Tibial artery (tissue), 4 donors: ENCODE data around the gene NOSTRIN.

Experiments used
- DNase-seq, 2 donors: peaks; one replicate each; pipeline ENCODE4 v3.0.0-alpha.2; 2019
- H3K27ac ChIP-seq, 2 donors: fragments of 200-600 bp; sonication (generic) in 1 of 2; 1 replicate in 1 of 2; 2 replicates in 1 of 2; pipeline ENCODE4 v1.5.1; 2018 to 2019; ENCODE audit warnings: mild to moderate bottlenecking in 1 of 2
- H3K27me3 ChIP-seq, 2 donors: fragments of 200-600 bp; sonication (generic) in 1 of 2; one replicate each; pipeline versions ENCODE4 v1.5.1 to v1.6.0; 2016 to 2019
- H3K36me3 ChIP-seq, 3 donors: fragments of 200-600 bp; sonication (generic) in 2 of 3; one replicate each; pipeline ENCODE4 v1.5.1; 2016 to 2019; ENCODE audit warnings: mild to moderate bottlenecking in 2 of 3
- H3K4me1 ChIP-seq, 4 donors: fragments of 200-600 bp; sonication (generic) in 2 of 4; 1 replicate in 3 of 4; 2 replicates in 1 of 4; pipeline ENCODE4 v1.5.1; 2016 to 2019
- H3K4me3 ChIP-seq, 2 donors: fragments of 200-600 bp; sonication (generic) in 1 of 2; 1 replicate in 1 of 2; 2 replicates in 1 of 2; pipeline ENCODE4 v1.5.1; 2018 to 2019; ENCODE audit warnings: mild to moderate bottlenecking in 2 of 2
- H3K9me3 ChIP-seq, 3 donors: fragments of 200-600 bp; sonication (generic) in 1 of 3; one replicate each; pipeline ENCODE4 v1.5.1; 2016 to 2019
- intact Hi-C: fragments of 100-400 bp; cut with DNase I; formaldehyde crosslinking; loops from one replicate; pipeline ENCODE4 v1.15.0; 2023; ENCODE audit warnings: low total_unique reads
- TF ChIP-seq, protein P1 (sequence below), 2 experiments: fragments of 200-600 bp in 1 of 2; fragments of 450-650 bp in 1 of 2; IDR thresholded peaks; one replicate each; pipeline ENCODE4 v1.5.1; 2017 to 2019; ENCODE audit warnings: antibody characterized with exemption in 2 of 2, mild to moderate bottlenecking in 1 of 2, moderate library complexity in 1 of 2

The NOSTRIN gene

DNA sequence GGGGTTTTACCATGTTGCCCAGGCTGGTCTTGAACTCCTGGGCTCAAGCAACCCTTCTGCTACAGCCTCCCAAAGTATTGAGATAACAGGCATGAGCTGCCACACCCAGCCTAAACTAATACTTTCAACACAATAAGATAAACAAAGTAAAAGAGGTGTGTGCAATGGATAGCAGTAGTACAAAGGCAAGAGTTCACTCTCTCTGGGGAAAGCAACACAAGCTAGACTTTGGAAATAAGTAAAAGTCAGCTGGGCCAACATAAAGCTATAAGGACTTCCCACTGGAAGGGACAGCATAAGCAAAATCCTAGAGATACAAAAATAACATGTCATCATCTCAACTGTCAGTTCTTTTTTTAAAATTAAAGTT lies 5.2 kb upstream of the NOSTRIN start:
- intact Hi-C loops = no loop called here
- no peak overlapping the region for H3K27ac ChIP-seq

GRCh38 chr2:168798076-168798887 lies 4.2 kb upstream of the NOSTRIN start:
- Histone ChIP-seq H3K27me3 (no peaks in the 10 kb centered on the region), H3K4me1 (no peaks in the 10 kb centered on the region), H3K27ac (no peak overlapping the region), H3K9me3 (no peaks in the 10 kb centered on the region), H3K4me3 (no peak overlapping the region), H3K36me3 (no peaks in the 10 kb centered on the region)
- DNase-seq = no peak
- intact Hi-C loops = no loop called here
- TF ChIP-seq, protein P1, sequence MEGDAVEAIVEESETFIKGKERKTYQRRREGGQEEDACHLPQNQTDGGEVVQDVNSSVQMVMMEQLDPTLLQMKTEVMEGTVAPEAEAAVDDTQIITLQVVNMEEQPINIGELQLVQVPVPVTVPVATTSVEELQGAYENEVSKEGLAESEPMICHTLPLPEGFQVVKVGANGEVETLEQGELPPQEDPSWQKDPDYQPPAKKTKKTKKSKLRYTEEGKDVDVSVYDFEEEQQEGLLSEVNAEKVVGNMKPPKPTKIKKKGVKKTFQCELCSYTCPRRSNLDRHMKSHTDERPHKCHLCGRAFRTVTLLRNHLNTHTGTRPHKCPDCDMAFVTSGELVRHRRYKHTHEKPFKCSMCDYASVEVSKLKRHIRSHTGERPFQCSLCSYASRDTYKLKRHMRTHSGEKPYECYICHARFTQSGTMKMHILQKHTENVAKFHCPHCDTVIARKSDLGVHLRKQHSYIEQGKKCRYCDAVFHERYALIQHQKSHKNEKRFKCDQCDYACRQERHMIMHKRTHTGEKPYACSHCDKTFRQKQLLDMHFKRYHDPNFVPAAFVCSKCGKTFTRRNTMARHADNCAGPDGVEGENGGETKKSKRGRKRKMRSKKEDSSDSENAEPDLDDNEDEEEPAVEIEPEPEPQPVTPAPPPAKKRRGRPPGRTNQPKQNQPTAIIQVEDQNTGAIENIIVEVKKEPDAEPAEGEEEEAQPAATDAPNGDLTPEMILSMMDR (IDR thresholded peaks at IDR 0.05) = no peak

More for the DNA sequence above, 5.2 kb upstream of the NOSTRIN start:
- Histone ChIP-seq H3K27me3 (no peaks in the 10 kb centered on the region), H3K4me3 (no peak overlapping the region), H3K36me3 (no peaks in the 10 kb centered on the region), H3K4me1 (no peaks in the 10 kb centered on the region), H3K9me3 (no peaks in the 10 kb centered on the region)
- TF ChIP-seq, protein P1 (IDR thresholded peaks at IDR 0.05) = no peak
- DNase-seq = no peak

GRCh38 chr2:168798888-168799410 lies 3.5 kb upstream of the NOSTRIN start:
- DNase-seq = no peak
- TF ChIP-seq, protein P1 (IDR thresholded peaks at IDR 0.05) = no peak
- H3K4me3 ChIP-seq = no peak overlapping the region
- no peaks in the 10 kb centered on the region for H3K27me3 ChIP-seq
- intact Hi-C loops = no loop called here
- no peaks in the 10 kb centered on the region for H3K4me1 ChIP-seq
- no peaks in the 10 kb centered on the region for H3K36me3 ChIP-seq
- no peak overlapping the region for H3K27ac ChIP-seq
- H3K9me3 ChIP-seq = no peaks in the 10 kb centered on the region

- TF ChIP-seq, protein P1 (IDR thresholded peaks at IDR 0.05) = no peak
- Histone ChIP-seq H3K4me1 (no peaks in the 10 kb centered on the region), H3K9me3 (no peaks in the 10 kb centered on the region), H3K27me3 (no peaks in the 10 kb centered on the region), H3K4me3 (no peak overlapping the region), H3K36me3 (no peaks in the 10 kb centered on the region), H3K27ac (no peak overlapping the region)
- intact Hi-C loops = no loop called here
- no peak for DNase-seq
Observed at GRCh38 chr2:168801471-168801870, 966 bp upstream of the NOSTRIN start.

DNA sequence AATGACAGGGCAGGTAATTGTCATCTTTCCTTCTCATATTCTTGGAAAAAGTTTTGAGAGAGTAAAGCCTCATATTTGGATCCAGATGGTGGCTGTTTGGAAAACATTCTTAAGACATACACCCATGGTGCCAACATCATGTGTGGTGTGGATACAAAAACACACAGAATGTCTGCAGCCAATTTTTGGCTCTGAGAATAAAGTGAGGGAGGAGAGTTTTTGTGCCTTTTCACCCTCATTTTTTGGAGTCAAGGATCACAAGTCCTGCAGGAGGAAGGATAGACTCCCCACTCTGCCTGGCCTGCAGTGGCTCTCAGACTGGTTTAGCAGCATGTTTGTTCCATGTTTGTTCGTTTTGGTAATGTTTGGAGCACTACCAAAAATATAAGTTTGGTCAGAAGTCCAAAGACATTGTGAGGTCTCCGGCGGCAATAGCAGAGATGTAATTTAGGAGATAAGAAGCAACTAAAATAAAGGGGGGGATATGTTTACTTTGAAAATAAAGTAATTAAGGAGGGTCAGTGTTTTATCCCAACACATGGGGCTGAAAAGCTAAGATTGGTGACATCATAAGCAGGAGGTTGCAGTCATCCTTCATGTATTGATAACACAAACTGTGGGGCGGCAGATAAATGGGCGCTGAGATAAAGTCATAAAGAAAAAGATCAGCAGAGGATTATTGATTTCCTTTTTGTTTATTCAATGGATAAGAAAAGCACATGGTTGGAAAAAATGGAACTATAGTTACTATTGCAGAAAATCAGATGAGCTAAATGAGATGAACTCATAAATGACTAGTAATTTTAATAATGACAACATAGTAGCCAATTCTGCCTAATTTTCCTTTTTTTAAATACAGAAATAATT lies 655 bp downstream of the NOSTRIN start:
- H3K36me3 ChIP-seq = no peaks in the 10 kb centered on the region
- H3K4me3 ChIP-seq = peak overlapping the region; percentile 8 to 10
- no peaks in the 10 kb centered on the region for H3K9me3 ChIP-seq
- DNase-seq = no peak
- no peak overlapping the region for H3K27ac ChIP-seq
- no peaks in the 10 kb centered on the region for H3K4me1 ChIP-seq
- TF ChIP-seq, protein P1 (IDR thresholded peaks at IDR 0.05) = no peak
- intact Hi-C loops = no loop called here
- H3K27me3 ChIP-seq = no peaks in the 10 kb centered on the region
